ES-I3 (cell line): ENCODE measurements around the gene DCUN1D5.
"Not testable (repeated sequence)": the region's sequence is repeated elsewhere in the genome, so short reads cannot be mapped to it uniquely, and the experiment has no call there.

ENCODE experiments used
- H3K36me3 ChIP-seq: 2 replicates; pipeline ENCODE4 v1.6.1; 2013; ENCODE audit warnings: mild to moderate bottlenecking, low read length, control low read depth, moderate library complexity; ENCODE audit not compliant: insufficient read depth
- H3K4me1 ChIP-seq: 2 replicates; pipeline ENCODE4 v1.6.1; 2013; ENCODE audit warnings: mild to moderate bottlenecking, control low read depth, low read length; ENCODE audit not compliant: insufficient read depth
- H3K9ac ChIP-seq: 2 replicates; pipeline ENCODE4 v1.6.1; 2013; ENCODE audit warnings: low read depth, mild to moderate bottlenecking, low read length, moderate library complexity
- H3K9me3 ChIP-seq: 2 replicates; pipeline ENCODE4 v1.6.1; 2013; ENCODE audit warnings: mild to moderate bottlenecking, low read length, moderate library complexity; ENCODE audit not compliant: control insufficient read depth, insufficient read depth

Gene DCUN1D5

DNA sequence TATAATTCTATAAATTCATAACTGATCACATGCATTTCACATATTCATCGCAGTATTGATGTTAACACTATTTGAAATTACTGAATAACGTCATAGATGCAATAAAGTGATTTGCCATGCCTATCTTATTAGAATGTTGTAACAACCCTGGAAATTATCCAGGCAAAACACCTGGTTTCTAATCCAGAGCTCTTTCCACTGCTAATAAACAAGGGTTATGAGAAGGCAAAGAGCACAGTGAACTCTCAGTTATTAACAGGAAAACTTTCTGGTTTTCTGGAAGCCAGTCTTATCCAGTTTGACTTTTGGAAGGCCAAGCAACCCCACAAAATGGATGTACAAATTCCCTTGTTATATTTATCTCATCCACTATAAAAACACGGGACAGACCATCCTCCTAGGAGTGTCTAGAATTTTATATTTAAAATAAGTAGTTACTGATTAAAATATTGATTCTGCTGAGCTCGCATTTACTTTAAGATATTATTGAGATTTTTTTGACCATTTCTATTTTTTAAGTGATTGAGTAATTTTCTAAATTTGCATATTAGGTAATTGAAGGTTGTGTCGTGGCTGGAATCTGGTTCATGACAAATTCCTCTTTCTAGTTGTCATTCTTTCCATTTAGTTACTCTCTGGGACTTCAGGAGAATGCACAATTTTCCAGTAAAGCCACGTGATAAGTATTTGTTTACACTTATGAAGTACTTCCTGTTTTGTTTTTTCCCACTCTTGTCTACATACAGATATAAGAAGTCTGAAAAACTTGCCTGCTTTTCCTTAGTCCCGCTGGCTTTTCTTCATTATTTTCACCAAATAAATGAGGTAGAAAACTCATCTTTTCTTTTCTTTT, 47.9 kb downstream of the DCUN1D5 start:
- no peaks in the 10 kb centered on the region for H3K4me1 ChIP-seq
- H3K9ac ChIP-seq, result no peak overlapping the region
- H3K36me3 ChIP-seq, result no peaks in the 10 kb centered on the region
- H3K9me3 ChIP-seq, result no peaks in the 10 kb centered on the region

DNA sequence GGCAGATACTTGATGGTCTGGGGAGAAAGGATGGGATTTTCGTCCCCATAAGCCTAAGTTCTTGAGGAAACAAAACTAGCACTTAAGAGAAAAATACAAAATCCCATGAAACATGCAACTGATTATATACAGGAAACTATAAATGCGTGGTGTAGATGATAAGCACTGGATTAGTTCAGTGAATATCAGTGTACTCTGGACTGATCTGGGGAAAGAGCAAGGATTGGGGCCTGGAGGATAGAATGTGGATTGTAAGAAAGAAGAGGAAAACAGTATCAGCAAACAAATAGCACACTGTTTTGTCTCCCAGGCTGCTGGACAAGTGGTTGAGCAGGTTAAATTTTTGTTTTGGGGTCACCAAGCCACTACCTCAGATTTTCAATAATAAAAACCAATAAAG, 49.8 kb downstream of the DCUN1D5 start:
- Histone ChIP-seq H3K4me1 (no peaks in the 10 kb centered on the region), H3K9ac (no peak overlapping the region), H3K36me3 (no peaks in the 10 kb centered on the region), H3K9me3 (no peaks in the 10 kb centered on the region)

DNA sequence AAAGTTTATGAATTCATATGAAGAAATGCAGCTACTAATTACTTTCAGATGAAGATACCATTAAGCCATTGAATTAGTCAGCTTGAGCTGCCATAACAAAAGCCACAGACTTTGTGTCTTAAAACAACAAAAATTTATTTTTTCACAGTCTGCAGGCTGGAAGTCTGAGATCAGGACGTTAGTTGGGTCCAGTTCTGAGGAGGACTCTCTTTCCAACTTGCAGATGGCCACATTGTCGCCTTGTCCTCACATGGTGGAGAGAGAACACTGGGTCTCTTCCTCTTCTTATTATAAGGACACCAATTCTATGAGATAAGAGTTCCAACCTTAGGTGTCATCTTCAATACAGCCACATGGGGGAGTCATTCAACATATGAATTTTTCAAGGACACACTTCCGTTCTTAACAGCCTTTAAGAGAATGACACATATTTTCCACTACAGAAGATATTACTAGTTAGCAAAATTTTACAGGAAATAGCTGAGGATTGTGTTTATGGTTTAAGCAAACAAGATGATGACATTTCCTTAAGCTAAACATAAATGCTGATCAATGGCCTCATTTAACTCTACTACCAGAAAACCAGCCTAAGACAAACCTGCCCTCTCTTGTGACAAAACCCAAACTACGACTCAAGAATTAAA, 56.0 kb downstream of the DCUN1D5 start:
- no peaks in the 10 kb centered on the region for H3K4me1 ChIP-seq
- no peaks in the 10 kb centered on the region for H3K9me3 ChIP-seq
- no peaks in the 10 kb centered on the region for H3K36me3 ChIP-seq
- H3K9ac ChIP-seq, result no peak overlapping the region

DNA sequence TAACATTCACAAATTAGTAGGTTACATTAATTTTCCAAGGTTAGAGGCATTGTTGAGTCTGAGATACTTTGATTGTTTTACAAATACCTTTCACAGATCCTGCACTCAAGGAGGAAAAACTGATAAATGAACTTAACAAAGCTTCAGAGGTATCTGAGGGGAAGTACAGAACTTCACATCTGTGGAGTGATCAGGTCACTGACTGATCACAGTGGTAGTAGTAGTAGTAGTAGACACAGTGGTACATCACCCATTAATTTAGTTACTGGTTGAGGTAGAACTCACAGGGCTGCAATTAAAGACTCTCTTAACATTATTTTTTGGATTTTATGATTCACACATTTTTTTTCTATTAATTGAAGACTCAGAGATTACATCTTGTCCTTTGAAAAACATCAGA, 56.7 kb downstream of the DCUN1D5 start:
- Histone ChIP-seq H3K9ac (no peak overlapping the region), H3K9me3 (no peaks in the 10 kb centered on the region), H3K36me3 (no peaks in the 10 kb centered on the region), H3K4me1 (no peaks in the 10 kb centered on the region)

DNA sequence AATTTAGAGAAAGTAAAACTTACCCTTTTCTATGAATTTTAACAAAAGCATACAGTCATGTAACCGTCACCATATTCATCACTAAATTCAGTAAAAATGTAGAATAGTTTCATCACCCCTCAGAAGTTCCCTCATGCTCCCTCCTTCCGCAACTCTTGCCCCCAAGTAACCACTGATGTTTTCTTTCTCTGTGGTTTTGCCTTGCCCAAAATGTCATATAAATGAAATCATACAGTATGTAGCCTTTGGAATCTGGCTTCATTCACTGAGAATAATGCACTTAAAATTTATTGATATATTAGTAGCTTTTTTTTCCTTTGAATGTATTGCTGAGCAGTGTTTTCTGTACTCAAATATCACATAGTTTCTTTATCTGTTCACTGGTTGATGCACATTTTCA, 60.1 kb downstream of the DCUN1D5 start:
- Histone ChIP-seq H3K9me3 (no peaks in the 10 kb centered on the region), H3K36me3 (no peaks in the 10 kb centered on the region), H3K4me1 (no peaks in the 10 kb centered on the region), H3K9ac (no peak overlapping the region)

DNA sequence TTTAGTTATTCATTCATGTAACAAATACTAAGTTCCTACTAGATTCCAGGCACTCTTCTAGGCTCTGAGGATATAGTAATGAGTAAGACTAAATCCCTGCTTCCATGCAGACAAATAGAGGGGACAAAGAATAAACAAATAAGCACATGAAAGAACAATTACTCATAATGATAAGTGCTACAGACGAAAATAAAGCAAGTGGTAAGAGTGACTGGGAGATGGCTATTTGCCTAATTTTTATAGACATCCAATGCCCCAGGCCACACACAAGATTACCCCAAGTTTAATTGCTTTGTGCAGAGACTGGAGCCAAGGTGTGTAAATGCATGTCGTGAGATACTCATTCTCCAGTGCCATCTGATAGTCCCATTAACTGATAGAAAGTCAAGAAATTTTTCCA, 62.6 kb downstream of the DCUN1D5 start:
- no peaks in the 10 kb centered on the region for H3K9me3 ChIP-seq
- H3K4me1 ChIP-seq, result no peaks in the 10 kb centered on the region
- no peak overlapping the region for H3K9ac ChIP-seq
- no peaks in the 10 kb centered on the region for H3K36me3 ChIP-seq

DNA sequence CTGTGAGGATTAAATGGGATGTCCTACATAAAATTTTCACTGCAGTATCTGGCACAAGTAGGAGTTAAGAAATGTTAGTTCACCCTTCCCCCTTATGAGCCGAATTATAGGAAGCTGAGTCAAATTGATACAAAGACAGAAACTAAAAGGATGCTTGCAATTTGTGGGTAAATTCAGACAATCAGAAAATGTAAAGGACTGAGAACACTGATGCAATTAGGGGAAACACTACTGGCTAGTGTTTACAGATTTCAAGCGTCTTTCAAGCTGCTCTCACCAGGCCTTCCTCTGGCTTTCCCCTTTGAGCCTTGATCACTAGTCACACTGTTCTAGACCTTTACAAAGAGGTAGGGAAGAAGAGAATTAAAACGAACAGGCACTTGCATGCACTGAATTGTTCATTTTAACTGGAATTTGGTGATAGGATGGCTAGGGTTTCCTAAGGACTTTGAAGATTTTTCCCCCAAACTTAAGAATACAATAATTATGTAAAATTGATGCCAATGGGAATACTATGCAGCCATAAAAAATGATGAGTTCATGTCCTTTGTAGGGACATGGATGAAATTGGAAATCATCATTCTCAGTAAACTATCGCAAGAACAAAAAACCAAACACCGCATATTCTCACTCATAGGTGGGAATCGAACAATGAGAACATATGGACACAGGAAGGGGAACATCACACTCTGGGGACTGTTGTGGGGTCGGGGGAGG, 63.5 kb downstream of the DCUN1D5 start:
- H3K9me3 ChIP-seq, H3K36me3 ChIP-seq, H3K9ac ChIP-seq, H3K4me1 ChIP-seq: not testable (repeated sequence)

DNA sequence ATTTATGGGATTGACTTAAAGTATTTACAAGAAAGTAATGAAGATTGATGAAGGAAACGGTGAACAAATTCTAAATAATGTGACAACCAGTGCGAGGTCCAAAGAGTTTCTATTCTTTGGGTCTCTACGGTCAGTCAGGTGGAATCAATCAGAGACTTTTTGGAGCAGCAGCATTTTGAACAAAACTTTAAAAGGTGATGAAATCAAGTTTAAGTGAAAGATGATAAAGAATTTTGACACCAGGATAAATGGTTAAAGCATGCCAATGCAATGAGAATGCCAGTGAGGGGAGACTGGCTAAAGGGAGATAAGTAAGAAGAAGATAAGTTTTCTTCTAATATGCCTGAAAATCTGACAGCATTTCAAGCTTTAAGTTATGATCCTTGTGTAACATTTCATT, 67.9 kb downstream of the DCUN1D5 start:
- Histone ChIP-seq H3K9ac (no peak overlapping the region), H3K36me3 (no peaks in the 10 kb centered on the region), H3K9me3 (no peaks in the 10 kb centered on the region), H3K4me1 (no peaks in the 10 kb centered on the region)

DNA sequence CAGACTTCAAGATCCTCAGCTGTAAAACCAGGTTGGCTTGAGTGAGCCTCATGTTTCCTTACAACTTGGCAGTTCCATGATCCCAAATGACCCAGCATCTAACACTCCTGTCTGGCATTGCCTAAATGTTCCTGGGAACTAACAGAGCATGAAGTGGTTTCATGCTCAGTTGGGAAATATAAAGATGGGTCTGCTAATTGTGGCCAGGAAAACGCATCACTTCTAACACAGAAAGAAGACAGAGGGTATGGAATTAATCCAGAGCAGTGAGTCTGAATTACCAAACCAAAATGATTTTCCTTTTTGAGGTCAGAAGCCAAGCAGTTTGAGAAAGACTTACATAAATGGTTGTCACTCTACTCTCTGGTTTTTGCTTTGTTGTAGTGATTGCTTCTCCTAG, 75.9 kb downstream of the DCUN1D5 start:
- Histone ChIP-seq H3K9ac (no peak overlapping the region), H3K4me1 (no peaks in the 10 kb centered on the region), H3K9me3 (no peaks in the 10 kb centered on the region), H3K36me3 (no peaks in the 10 kb centered on the region)

DNA sequence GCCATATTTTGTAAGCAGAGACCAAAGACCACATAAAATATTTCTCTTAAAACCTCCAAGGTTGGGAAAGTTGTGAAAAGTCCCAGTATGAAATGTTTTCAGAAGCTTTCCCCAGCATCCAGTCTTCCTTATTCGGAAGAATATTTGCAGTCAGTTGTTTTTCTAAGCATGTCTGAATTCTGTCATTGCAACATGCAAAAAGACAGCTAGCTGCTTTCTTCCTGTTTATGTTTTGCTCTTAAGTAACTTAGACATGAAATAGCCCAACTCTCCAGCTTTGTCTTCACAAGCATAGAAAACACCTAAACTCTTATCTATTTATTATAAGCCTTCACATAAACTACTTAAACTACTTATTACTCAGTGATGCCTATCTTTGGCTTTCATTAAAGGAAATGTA, 78.5 kb downstream of the DCUN1D5 start:
- no peaks in the 10 kb centered on the region for H3K4me1 ChIP-seq
- no peaks in the 10 kb centered on the region; the same call in 1 of the 2 replicates for H3K9me3 ChIP-seq
- H3K36me3 ChIP-seq, result no peaks in the 10 kb centered on the region
- H3K9ac ChIP-seq, result no peak overlapping the region
